Measurements from ENCODE around the gene CLEC2B. TPM values are rescaled to one million over a fixed set of nuclear protein-coding genes. Genes with fewer than 3 reads are reported as not detected.

Gene CLEC2B
- total RNA-seq, 1 donor from 2014 or later: not detected

DNA sequence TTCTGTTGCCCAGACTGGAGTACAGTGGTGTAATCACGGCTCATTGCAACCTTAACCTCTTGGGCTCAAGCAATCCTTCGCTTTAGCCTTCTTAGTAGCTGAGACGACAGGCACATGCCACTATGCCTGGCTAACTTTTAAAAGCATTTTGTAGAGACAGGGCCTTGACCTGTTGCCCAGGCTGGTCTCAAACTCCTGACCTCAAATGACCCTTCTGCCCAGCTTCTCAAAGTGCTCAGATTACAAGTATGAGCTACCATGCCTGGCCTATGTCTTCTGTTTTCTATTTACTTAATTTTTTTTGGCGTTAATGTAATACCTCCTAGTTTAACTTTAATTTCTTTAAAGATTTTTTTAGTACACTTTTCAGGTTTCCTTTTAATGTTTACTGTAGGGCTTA, 62.4 kb downstream of the CLEC2B start:
- H3K4me1 Mint-ChIP-seq (ENCODE audit: low read depth, unreplicated experiment): peaks cover 10% of the 10 kb centered on the region
- H3K4me3 Mint-ChIP-seq (ENCODE audit: unreplicated experiment): no peak overlapping the region
- TF ChIP-seq, protein P1, sequence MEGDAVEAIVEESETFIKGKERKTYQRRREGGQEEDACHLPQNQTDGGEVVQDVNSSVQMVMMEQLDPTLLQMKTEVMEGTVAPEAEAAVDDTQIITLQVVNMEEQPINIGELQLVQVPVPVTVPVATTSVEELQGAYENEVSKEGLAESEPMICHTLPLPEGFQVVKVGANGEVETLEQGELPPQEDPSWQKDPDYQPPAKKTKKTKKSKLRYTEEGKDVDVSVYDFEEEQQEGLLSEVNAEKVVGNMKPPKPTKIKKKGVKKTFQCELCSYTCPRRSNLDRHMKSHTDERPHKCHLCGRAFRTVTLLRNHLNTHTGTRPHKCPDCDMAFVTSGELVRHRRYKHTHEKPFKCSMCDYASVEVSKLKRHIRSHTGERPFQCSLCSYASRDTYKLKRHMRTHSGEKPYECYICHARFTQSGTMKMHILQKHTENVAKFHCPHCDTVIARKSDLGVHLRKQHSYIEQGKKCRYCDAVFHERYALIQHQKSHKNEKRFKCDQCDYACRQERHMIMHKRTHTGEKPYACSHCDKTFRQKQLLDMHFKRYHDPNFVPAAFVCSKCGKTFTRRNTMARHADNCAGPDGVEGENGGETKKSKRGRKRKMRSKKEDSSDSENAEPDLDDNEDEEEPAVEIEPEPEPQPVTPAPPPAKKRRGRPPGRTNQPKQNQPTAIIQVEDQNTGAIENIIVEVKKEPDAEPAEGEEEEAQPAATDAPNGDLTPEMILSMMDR (IDR thresholded peaks at IDR 0.05; ENCODE audit: partially characterized antibody, unreplicated experiment): no peak
- H3K36me3 Mint-ChIP-seq (ENCODE audit: unreplicated experiment): no peaks in the 10 kb centered on the region
- DNase-seq: no peak
- no peaks in the 10 kb centered on the region for H3K27me3 Mint-ChIP-seq (ENCODE audit: unreplicated experiment)
- H3K27ac Mint-ChIP-seq (ENCODE audit: unreplicated experiment): no peak overlapping the region
- H3K9me3 Mint-ChIP-seq (ENCODE audit: unreplicated experiment): no peaks in the 10 kb centered on the region

DNA sequence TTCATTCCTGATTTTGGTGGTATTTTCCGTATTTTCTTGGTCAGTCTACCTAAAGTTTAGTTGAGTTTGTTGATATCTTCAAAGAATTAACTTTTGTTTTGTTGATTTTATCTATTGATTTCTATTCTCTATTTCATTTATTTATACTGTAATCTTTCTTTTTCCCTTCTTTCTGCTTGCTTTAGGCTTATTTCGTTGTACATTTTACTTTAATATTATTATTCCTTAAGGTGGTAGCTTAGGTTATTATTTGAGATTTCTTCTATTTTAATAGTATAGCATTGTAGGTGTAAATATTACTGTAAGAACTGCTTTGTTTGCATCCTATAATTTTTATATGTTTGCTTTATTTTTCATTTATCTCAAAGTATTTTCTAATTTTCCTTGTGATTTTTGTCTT, 63.3 kb downstream of the CLEC2B start:
- Mint-ChIP-seq H3K9me3 (ENCODE audit: unreplicated experiment) (no peaks in the 10 kb centered on the region), H3K4me1 (ENCODE audit: low read depth, unreplicated experiment) (peaks cover 8% of the 10 kb centered on the region), H3K36me3 (ENCODE audit: unreplicated experiment) (no peaks in the 10 kb centered on the region), H3K27ac (ENCODE audit: unreplicated experiment) (no peak overlapping the region), H3K27me3 (ENCODE audit: unreplicated experiment) (no peaks in the 10 kb centered on the region), H3K4me3 (ENCODE audit: unreplicated experiment) (no peak overlapping the region)
- TF ChIP-seq, protein P1 (IDR thresholded peaks at IDR 0.05; ENCODE audit: partially characterized antibody, unreplicated experiment): no peak
- no peak for DNase-seq

Other genes with a start within 250 kb of the CLEC2B start
- gene CLEC2D, start 199.6 kb downstream of the CLEC2B start, total RNA-seq (ENCODE audit: unreplicated experiment): 7.2 TPM
- gene CLECL1, start 136.3 kb downstream of the CLEC2B start, total RNA-seq (ENCODE audit: unreplicated experiment): not detected
- not detected for gene CD69, start 108.5 kb downstream of the CLEC2B start, total RNA-seq (ENCODE audit: unreplicated experiment)
- gene KLRF1, start 41.9 kb downstream of the CLEC2B start, total RNA-seq (ENCODE audit: unreplicated experiment): not detected
- not detected for gene KLRF2, start 12.1 kb upstream of the CLEC2B start, total RNA-seq (ENCODE audit: unreplicated experiment)
- not detected for gene CLEC2A, start 63.0 kb upstream of the CLEC2B start, total RNA-seq (ENCODE audit: unreplicated experiment)
- gene CLEC12A, start 102.1 kb upstream of the CLEC2B start, total RNA-seq (ENCODE audit: unreplicated experiment): not detected
- gene CLEC1B, start 129.8 kb upstream of the CLEC2B start, total RNA-seq (ENCODE audit: unreplicated experiment): not detected
- not detected for gene CLEC12B, start 141.3 kb upstream of the CLEC2B start, total RNA-seq (ENCODE audit: unreplicated experiment)
- not detected for gene CLEC9A, start 161.3 kb upstream of the CLEC2B start, total RNA-seq (ENCODE audit: unreplicated experiment)
- not detected for gene CLEC1A, start 229.6 kb upstream of the CLEC2B start, total RNA-seq (ENCODE audit: unreplicated experiment)

All from glutamatergic neuron (in vitro differentiated cells).